Panc1 (cell line): ENCODE measurements around the gene SYNE1. TPM values are rescaled to one million over a fixed set of nuclear protein-coding genes. Genes with fewer than 3 reads are reported as not detected.

Source experiments
- ATAC-seq: fragments of 200-7000 bp; cut with Tn5 transposase; 2 replicates; pipeline ENCODE4 v1.9.1; 2020; ENCODE audit warnings: mild to moderate bottlenecking, moderate library complexity
- BruUV-seq: library from RNA; stranded (reverse); fragments of 400-500 nt; replicated peaks from 2 replicates; lab custom pipeline; 2021; lab: Mats Ljungman, UMichigan
- CTCF ChIA-PET: fragments of 300-600 bp; sonication (Branson Sonifier 250); formaldehyde crosslinking; loops from one replicate; lab custom pipeline; 2022; ENCODE audit warnings: antibody characterized with exemption; lab: Charles Lee
- POLR2A ChIA-PET: fragments of 300-600 bp; sonication (Branson Sonifier 250); formaldehyde crosslinking; loops from one replicate; lab custom pipeline; 2022; ENCODE audit warnings: antibody characterized with exemption; lab: Charles Lee
- DNase-seq: peaks from one replicate; pipeline ENCODE4 v3.0.0-alpha.2; 2010; ENCODE audit warnings: low read depth, low spot score
- H3K27ac ChIP-seq: 2 replicates; pipeline ENCODE4 v1.5.1; 2011; ENCODE audit warnings: mild to moderate bottlenecking, low read length, inconsistent platforms
- H3K27me3 ChIP-seq: fragments of 200-500 bp; sonication (Bioruptor generic); 2 replicates; pipeline ENCODE4 v1.6.0; 2014; ENCODE audit warnings: low read length, inconsistent platforms; ENCODE audit not compliant: control insufficient read depth, insufficient read depth
- H3K36me3 ChIP-seq: fragments of 200-500 bp; sonication (Bioruptor generic); 2 replicates; pipeline ENCODE4 v1.5.1; 2014; ENCODE audit warnings: inconsistent platforms, mild to moderate bottlenecking, low read length, moderate library complexity; ENCODE audit not compliant: control insufficient read depth, insufficient read depth
- H3K4me1 ChIP-seq: 2 replicates; pipeline ENCODE4 v1.5.1; 2011; ENCODE audit warnings: inconsistent platforms, mild to moderate bottlenecking, low read length, moderate library complexity; ENCODE audit not compliant: control insufficient read depth, insufficient read depth
- H3K4me3 ChIP-seq, 2 experiments: 2 replicates each; pipeline ENCODE4 v1.5.1; 2011 to 2012; ENCODE audit warnings: low read depth in 2 of 2, low read length in 2 of 2, mild to moderate bottlenecking in 2 of 2, inconsistent platforms in 1 of 2, moderate library complexity in 1 of 2
- H3K9me3 ChIP-seq: fragments of 200-500 bp; sonication (Bioruptor generic); 2 replicates; pipeline ENCODE4 v1.5.1; 2014; ENCODE audit warnings: low read depth, mild to moderate bottlenecking, inconsistent platforms, low read length, moderate library complexity; ENCODE audit not compliant: control insufficient read depth, insufficient read depth
- CTCF ChIP-seq: fragments of 450-650 bp; IDR thresholded peaks from 2 replicates; pipeline ENCODE4 v1.5.1; 2017; ENCODE audit warnings: mild to moderate bottlenecking
- POLR2AphosphoS5 ChIP-seq: IDR thresholded peaks from 2 replicates; pipeline ENCODE4 v1.6.1; 2012; ENCODE audit warnings: mild to moderate bottlenecking, low read depth, low read length, moderate library complexity
- SIN3A ChIP-seq: IDR thresholded peaks from 2 replicates; pipeline ENCODE4 v1.6.1; 2012; ENCODE audit warnings: low read depth, mild to moderate bottlenecking, low read length, moderate library complexity, borderline replicate concordance; ENCODE audit not compliant: insufficient read depth
- TCF7L2 ChIP-seq: IDR thresholded peaks from 2 replicates; pipeline ENCODE4 v1.6.1; 2011; ENCODE audit warnings: mild to moderate bottlenecking, low read depth, low read length, inconsistent platforms
- in situ Hi-C: cut with HindIII; loops from 2 replicates; pipeline ENCODE4 v1.10.0; 2016; ENCODE audit warnings: low sequenced_read_pairs, low pct_unique_long_range_greater_than_20kb
- intact Hi-C: fragments of 100-400 bp; cut with micrococcal nuclease; formaldehyde crosslinking; loops from one replicate; pipeline ENCODE4 v1.10.0; 2022; ENCODE audit not compliant: unreplicated experiment
- total RNA-seq: library from RNA; stranded (reverse); gene quantifications from one replicate; pipeline ENCODE4 v1.2.1, GENCODE V29; 2021; ENCODE audit not compliant: unreplicated experiment
- TF ChIP-seq, protein P1 (sequence below), 2 experiments: IDR thresholded peaks; 2 replicates each; pipeline ENCODE4 v1.6.1; 2011 to 2012; ENCODE audit warnings: low read depth in 2 of 2, control low read depth in 1 of 2, low read length in 1 of 2, mild to moderate bottlenecking in 1 of 2, moderate library complexity in 1 of 2; ENCODE audit not compliant: insufficient read depth in 1 of 2

SYNE1 gene
- total RNA-seq, 1 experiment from 2014 or later = 3.2 TPM

- no peak for ATAC-seq
- H3K27me3 ChIP-seq = no peaks in the 10 kb centered on the region
- CTCF ChIA-PET = no interaction called here
- intact Hi-C loops (no loop called here), in situ Hi-C loops (no loop called here)
- no peak for TF ChIP-seq TCF7L2
- no peak for TF ChIP-seq SIN3A
- TF ChIP-seq POLR2AphosphoS5 = no peak
- TF ChIP-seq, protein P1, sequence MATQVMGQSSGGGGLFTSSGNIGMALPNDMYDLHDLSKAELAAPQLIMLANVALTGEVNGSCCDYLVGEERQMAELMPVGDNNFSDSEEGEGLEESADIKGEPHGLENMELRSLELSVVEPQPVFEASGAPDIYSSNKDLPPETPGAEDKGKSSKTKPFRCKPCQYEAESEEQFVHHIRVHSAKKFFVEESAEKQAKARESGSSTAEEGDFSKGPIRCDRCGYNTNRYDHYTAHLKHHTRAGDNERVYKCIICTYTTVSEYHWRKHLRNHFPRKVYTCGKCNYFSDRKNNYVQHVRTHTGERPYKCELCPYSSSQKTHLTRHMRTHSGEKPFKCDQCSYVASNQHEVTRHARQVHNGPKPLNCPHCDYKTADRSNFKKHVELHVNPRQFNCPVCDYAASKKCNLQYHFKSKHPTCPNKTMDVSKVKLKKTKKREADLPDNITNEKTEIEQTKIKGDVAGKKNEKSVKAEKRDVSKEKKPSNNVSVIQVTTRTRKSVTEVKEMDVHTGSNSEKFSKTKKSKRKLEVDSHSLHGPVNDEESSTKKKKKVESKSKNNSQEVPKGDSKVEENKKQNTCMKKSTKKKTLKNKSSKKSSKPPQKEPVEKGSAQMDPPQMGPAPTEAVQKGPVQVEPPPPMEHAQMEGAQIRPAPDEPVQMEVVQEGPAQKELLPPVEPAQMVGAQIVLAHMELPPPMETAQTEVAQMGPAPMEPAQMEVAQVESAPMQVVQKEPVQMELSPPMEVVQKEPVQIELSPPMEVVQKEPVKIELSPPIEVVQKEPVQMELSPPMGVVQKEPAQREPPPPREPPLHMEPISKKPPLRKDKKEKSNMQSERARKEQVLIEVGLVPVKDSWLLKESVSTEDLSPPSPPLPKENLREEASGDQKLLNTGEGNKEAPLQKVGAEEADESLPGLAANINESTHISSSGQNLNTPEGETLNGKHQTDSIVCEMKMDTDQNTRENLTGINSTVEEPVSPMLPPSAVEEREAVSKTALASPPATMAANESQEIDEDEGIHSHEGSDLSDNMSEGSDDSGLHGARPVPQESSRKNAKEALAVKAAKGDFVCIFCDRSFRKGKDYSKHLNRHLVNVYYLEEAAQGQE (IDR thresholded peaks at IDR 0.05; ENCODE audit: insufficient read depth in 1 of 2, low read depth in 2 of 2, low read length in 1 of 2) = no peak
- TF ChIP-seq CTCF = no peak
- H3K36me3 ChIP-seq = no peaks in the 10 kb centered on the region
- POLR2A ChIA-PET = no interaction called here
- H3K4me3 ChIP-seq = no peak overlapping the region
- DNase-seq = no peak
- no peak overlapping the region for H3K27ac ChIP-seq
- no peaks in the 10 kb centered on the region for H3K4me1 ChIP-seq
- H3K9me3 ChIP-seq = no peaks in the 10 kb centered on the region
- BruUV-seq = no TSS peak
These were observed 515.3 kb downstream of the SYNE1 start for GRCh38 chr6:152121910-152122309.

DNA sequence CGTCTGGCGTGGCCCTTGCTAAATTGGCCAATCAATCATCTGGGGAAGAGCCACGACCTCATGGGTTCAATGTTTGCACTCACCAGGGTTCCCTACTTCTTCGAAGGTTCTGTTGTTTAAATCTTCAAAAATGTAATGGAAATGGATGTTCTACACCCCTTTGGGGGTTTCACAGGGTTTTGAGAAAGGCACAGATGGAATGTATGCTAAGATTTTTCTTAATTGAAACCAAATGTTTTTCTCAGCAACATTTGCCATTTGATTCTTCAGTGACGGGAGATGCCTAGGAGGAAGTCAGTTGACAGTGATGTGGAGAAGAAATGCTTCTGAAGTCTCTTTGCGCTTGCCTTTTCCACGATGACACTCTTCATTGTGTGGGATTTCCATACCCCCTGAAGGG lies 517.3 kb downstream of the SYNE1 start:
- Histone ChIP-seq H3K9me3 (no peaks in the 10 kb centered on the region), H3K27ac (no peak overlapping the region), H3K27me3 (no peaks in the 10 kb centered on the region), H3K36me3 (no peaks in the 10 kb centered on the region), H3K4me3 (no peak overlapping the region), H3K4me1 (no peaks in the 10 kb centered on the region)
- BruUV-seq = no TSS peak
- TF ChIP-seq TCF7L2 (no peak), SIN3A (no peak), POLR2AphosphoS5 (no peak), CTCF (no peak)
- TF ChIP-seq, protein P1 (IDR thresholded peaks at IDR 0.05; ENCODE audit: insufficient read depth in 1 of 2, low read depth in 2 of 2, low read length in 1 of 2) = no peak
- ChIA-PET POLR2A (no interaction called here), CTCF (no interaction called here)
- ATAC-seq (no peak), DNase-seq (no peak)
- intact Hi-C loops = no loop called here
- in situ Hi-C loops = no loop called here
